ENCODE measurements around the gene ZNF326. TPM values are rescaled to one million over a fixed set of nuclear protein-coding genes. Genes with fewer than 3 reads are reported as not detected.

Gene ZNF326
- total RNA-seq, 1 donor from 2014 or later = 9.1 TPM

DNA sequence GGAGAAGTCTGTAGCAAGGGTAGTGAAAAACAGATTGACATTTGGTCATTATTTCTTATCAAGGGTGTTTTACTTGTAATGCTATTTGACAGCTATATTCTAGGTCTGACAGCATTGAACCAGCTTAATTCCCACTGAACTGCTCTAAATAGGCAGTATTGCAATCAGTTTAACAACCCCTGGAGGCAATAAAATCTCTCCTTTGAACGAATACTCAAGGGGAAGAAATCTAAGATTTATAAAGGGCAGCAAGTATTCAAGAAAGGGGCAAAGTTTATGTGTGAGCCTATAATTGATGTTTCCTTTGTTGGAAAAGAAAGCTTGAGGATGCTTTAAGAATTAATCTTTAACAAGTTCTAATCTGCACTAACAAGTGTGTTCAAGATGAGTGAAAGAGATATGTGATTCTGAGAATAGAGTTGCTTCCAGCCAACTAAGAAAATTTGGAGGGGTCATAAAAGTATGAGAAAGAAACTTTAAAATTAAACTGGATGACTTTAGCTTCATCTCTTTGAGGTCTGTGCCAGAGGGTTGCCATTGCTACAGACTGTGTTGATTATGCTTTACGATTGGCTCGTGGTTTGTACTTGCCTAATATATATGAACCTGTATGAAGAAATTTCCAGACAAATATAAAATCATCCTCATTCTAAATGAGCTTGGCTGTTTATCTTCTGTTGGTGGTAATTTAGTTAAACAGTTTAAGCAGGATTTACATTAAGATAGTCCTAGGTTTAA lies 72.5 kb downstream of the ZNF326 start:
- DNase-seq (ENCODE audit: low read depth) = no peak
- H3K4me3 ChIP-seq (ENCODE audit: low read depth, low read length) = no peak overlapping the region
- TF ChIP-seq, protein P1, sequence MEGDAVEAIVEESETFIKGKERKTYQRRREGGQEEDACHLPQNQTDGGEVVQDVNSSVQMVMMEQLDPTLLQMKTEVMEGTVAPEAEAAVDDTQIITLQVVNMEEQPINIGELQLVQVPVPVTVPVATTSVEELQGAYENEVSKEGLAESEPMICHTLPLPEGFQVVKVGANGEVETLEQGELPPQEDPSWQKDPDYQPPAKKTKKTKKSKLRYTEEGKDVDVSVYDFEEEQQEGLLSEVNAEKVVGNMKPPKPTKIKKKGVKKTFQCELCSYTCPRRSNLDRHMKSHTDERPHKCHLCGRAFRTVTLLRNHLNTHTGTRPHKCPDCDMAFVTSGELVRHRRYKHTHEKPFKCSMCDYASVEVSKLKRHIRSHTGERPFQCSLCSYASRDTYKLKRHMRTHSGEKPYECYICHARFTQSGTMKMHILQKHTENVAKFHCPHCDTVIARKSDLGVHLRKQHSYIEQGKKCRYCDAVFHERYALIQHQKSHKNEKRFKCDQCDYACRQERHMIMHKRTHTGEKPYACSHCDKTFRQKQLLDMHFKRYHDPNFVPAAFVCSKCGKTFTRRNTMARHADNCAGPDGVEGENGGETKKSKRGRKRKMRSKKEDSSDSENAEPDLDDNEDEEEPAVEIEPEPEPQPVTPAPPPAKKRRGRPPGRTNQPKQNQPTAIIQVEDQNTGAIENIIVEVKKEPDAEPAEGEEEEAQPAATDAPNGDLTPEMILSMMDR (conservative IDR thresholded peaks at IDR 0.05; ENCODE audit: low read depth, low read length) = no peak

DNA sequence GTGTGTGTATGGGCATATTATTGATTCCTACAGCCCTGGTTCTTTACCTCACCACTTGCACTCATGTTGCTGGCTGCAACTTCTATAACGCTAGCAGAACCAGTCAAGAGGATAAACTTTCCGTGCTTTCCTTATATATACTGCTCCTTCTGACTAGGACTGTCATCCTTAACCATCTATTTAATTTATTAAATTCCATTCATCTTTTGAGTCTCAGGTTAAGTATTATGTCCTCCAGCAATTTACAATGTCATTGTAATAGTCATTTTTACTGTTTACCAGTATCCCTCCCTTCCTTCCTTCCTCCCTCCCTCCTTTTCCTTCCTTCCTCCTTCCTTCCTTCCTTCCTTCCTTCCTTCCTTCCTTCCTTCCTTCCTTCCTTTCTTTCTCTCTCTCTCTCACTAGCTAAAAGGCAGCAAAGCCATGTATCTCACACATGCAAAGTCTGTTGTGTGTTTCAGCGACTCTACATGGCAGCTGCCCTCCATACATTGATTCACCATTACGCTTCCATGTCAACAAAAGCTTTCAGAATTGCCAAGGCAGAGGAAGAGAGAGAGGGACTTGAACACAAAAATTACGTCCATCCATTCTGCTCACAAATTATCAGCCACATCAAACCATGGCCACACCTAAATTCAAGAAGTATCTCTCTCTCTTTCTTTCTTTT lies 73.8 kb downstream of the ZNF326 start:
- H3K4me3 ChIP-seq (ENCODE audit: low read depth, low read length) = no peak overlapping the region
- DNase-seq (ENCODE audit: low read depth) = no peak
- TF ChIP-seq, protein P1 (conservative IDR thresholded peaks at IDR 0.05; ENCODE audit: low read depth, low read length) = no peak

- DNase-seq (ENCODE audit: low read depth) = no peak
- no peak overlapping the region for H3K4me3 ChIP-seq (ENCODE audit: low read depth, low read length)
- TF ChIP-seq, protein P1 (conservative IDR thresholded peaks at IDR 0.05; ENCODE audit: low read depth, low read length) = no peak
Measured at GRCh38 chr1:90074137-90074536, 79.2 kb downstream of the ZNF326 start.

DNA sequence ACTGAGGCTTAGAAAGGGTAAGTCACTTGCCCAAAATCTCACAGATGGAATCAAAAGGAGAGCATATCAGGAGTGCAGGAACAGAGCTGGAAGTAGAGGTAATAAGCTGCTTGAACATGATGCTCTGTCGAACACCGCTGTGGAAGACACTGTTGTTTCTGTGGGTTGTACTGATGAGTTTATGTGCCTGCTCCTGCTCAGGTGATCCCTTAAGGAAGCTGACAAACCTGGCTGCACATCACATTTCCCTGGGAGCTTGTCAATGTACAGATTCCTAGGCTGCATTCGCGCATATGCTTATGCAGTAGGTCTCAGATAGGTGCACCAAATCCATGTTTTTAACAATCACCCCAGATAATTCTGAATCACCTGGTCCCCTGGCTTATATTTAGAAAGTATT lies 79.7 kb downstream of the ZNF326 start:
- DNase-seq (ENCODE audit: low read depth) = no peak
- TF ChIP-seq, protein P1 (conservative IDR thresholded peaks at IDR 0.05; ENCODE audit: low read depth, low read length) = no peak
- H3K4me3 ChIP-seq (ENCODE audit: low read depth, low read length) = no peak overlapping the region

GRCh38 chr1:90074970-90075391 lies 80.1 kb downstream of the ZNF326 start:
- no peak for DNase-seq (ENCODE audit: low read depth)
- H3K4me3 ChIP-seq (ENCODE audit: low read depth, low read length) = no peak overlapping the region
- TF ChIP-seq, protein P1 (conservative IDR thresholded peaks at IDR 0.05; ENCODE audit: low read depth, low read length) = no peak

- H3K4me3 ChIP-seq (ENCODE audit: low read depth, low read length) = no peak overlapping the region
- no peak for DNase-seq (ENCODE audit: low read depth)
- TF ChIP-seq, protein P1 (conservative IDR thresholded peaks at IDR 0.05; ENCODE audit: low read depth, low read length) = no peak
Measured at GRCh38 chr1:90083995-90084394, 89.1 kb downstream of the ZNF326 start.

Other genes with a start within 250 kb of the ZNF326 start
- gene LRRC8D, start 174.1 kb upstream of the ZNF326 start, total RNA-seq = 27.1 and 33.8 TPM in 2 replicates